Left hindlimb (tissue), 1 donor: Measurements from ENCODE around the gene WNT4.

ENCODE experiments used
- DNase-seq: peaks from one replicate; pipeline ENCODE4 v3.0.0-alpha.2; 2018

The WNT4 gene

DNA sequence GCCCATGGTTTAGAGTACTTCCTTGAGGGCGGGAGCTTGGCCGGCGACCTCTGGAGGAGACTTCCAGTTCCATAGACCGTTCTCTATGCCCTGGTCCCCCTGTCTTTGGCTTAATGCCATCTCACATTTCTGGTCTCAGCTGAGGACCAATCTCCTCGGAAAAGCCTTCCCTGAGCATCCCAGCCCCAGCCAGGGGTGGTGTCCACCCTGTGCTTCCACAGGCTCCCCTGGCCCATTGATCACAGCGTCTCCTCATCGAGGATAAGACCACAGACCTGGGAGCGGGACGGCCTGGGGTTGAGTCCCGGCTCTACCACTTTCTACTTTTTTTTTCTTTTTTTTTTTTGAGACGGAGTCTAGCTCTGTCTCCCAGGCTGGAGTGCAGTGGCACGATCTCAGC lies 14.5 kb downstream of the WNT4 start:
- no peak for DNase-seq

DNA sequence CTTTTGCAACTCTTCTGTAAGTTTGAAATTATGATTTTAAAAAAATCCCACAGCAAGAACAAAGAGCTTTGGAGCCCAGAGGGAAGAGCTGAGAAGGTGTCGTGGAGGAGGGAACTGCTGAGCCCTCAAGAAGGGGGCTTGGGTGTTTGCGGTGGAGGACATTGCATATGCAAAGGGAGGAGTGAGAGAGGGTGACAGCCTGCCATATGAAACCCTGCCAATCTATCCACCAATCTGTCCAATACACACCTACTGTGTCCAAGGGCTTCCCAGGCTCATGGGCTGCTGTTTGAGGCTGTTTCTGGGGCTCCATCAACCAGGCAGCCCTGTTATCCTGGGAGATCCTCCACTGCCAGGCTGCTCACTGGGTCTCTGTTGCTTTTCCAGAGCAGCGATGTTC lies 15.2 kb downstream of the WNT4 start:
- DNase-seq = no peak

- DNase-seq = no peak
These were observed 15.6 kb downstream of the WNT4 start for GRCh38 chr1:22127248-22127647.

GRCh38 chr1:22126531-22126930 lies 16.4 kb downstream of the WNT4 start:
- DNase-seq = no peak

DNA sequence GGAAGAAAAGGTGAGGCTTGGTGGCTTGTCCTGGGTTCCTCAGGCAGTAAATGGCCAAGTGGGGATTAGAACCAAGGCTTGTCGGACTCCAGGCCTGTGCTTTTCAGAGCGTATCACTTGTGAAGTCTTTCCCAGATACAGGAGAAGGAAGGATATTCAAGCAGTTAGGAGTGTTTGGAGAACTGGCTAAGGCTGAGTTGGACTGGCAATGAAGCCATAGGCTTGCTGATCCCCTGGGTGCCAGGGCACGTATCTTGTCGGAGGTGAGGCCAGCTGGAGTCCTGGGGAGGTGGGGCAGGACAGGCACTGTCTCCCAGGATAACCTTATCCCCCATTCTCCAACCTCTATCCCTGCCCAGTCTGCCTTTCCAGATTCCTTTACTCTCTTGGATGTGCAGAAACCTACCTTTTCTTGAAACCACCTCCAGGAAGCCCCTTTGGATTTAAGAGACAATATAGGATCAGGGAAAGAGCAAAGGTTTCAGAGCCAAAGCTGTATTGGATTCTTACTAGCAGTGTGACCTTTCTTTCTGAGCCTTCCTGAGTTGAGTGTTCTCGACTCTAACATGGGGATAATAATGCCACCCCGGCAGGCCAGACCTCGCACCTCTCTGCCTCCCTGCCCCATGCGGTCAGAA lies 18.2 kb downstream of the WNT4 start:
- DNase-seq = no peak

DNA sequence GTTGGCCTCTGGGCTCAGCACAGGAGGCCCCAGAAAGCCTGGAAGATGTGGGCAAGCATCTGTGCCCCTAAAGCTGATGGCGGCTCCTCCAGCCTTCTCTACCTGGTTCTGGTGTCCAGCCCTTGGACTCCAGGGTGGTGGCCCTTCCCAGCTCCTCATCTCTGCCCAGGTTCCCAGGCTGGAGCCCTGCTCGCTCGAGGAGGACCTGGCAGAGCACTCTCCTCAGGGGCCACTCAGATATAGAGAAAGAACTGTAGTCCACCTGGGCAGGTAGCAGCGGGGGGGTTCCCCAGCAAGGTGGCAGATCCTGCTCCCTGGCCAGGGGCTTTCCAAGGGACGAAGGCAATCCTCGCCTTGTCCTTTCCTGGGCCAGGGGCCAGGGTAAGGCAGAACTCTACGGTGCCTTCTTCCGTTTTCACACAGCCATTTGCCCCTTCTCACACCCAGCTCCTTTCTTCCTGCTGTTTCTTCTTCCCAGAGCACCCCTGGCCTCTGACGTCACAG lies 18.9 kb downstream of the WNT4 start:
- no peak for DNase-seq

- DNase-seq = no peak
These were observed 19.9 kb downstream of the WNT4 start for GRCh38 chr1:22123071-22123390.

DNA sequence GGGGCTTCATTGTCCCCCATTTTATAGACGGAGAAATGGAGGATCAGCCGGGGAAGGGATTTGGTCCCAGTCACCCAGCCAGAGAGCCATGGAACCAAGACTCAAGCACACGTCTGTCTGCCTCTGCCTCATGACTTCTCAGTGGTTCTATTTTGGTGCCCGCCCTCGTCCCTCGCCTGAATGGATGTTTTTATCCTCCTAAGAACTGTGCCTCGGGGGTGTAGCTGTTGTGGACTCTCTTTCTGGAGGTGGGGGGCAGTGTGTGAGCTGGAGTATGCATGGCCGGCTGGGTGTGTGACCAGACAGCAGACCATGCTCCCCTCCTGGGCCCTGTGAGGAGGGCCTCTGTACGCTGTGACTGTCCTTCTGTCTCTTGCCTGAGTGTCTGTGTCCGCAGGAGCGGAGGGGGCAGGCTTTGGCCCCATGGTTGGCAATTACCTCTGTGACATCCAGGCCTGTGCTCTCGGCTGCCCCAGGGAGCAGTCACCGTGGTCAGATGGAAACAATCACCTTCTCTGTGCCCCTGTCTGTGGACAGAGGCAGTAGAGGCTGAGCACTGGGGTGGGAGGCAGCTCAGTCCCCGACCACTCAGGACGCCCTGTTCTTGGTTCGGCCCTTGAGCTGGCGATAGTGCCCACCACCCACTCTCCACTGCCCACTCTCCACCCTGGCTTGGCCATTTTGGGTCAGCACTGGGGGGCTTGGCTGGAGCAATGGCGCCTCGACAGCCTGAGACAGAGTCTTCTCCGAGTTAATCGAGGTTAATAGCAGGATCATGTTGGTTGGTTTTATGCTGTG lies 20.4 kb downstream of the WNT4 start:
- no peak for DNase-seq

GRCh38 chr1:22121421-22121911 lies 21.4 kb downstream of the WNT4 start:
- no peak for DNase-seq

DNA sequence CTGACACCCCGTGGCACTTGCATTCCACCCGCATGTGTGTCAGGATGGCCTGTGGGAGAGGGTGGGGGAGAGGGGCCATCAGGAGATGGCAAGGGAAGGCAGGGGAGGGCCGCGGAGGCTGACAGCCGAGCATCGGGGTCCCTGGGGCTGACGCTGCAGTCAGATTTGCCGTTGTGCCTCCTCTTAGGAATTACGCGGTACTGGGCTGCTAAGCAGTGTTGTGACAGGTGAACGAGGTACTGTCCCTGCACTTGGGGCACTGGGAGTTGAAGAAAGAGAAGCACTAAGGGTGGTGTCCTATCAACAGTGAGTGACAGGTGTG lies 22.5 kb downstream of the WNT4 start:
- no peak for DNase-seq

GRCh38 chr1:22119626-22120468 lies 23.1 kb downstream of the WNT4 start:
- no peak for DNase-seq

DNA sequence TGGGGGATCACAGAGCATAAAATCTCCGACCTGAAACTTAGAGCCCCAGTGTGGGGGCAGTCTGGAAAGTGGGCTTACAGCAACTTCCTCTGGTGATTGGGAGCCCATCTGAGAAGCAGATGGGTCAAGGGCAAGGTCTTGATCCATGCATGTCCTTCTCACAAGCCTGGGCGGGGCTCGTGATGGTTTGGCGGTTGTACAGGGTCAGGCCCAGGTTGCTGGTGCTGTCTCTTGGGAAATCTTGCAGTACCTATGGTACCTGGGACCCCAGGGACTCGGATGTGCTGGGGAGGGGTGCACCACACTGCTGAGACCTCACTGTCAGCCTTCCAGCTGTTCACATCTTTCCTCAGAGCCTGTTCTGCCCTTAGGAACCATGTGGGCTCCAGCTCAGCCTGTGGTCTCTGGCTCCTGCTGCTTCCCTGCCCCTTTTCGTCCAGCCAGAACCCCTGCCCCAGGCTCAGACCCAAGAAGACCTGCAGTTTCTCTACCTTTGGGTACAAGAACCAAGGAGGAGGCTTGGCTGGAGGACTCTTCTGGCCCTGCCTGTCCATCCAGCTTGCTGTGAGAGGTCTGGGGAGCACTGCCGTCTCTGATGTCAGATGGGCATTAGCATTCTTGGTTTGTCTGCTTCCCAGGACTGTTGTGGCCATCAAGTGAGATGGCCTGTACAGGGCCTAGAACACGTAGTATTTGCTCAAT lies 24.5 kb downstream of the WNT4 start:
- DNase-seq = no peak

DNA sequence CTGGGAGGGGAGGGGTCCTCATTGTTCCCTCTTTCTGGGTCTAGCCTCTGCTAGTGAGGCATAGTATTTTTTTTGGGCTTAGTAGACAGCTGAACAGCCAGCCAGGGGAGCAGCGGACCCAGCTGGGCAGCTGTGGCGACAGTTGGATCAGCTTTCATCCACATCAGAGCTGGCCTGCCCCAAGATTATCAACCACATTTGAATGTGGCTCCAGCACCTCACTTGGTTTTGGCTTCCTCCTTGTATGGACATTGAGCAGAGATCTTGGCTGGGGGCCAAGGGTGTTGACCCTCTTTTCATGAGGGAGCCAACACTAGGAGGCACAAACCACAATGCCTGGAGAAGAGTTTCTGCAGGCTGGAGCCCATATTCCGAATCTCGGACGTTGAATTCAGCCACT lies 25.0 kb downstream of the WNT4 start:
- no peak for DNase-seq

GRCh38 chr1:22117238-22117637 lies 25.7 kb downstream of the WNT4 start:
- no peak for DNase-seq

DNA sequence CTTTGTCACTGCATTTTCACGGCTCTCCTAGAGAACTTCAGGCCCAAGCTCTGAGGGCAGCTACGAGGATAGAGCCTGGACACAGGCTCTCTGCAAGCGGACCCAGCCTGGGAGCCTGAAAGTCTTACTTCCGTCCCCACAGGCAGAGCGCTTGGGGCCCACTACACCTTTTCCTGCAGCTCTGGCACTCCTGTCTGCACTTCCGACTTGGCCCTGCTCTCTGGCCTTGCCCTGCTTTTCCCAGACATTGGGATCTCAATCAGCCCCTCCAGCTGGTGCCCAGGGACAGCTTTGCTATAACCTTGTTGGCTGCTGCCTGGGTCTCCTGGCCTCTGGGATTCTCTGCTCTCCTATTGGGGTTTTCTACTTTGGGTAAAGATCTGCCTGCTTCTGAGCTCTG lies 27.6 kb downstream of the WNT4 start:
- DNase-seq = no peak

DNA sequence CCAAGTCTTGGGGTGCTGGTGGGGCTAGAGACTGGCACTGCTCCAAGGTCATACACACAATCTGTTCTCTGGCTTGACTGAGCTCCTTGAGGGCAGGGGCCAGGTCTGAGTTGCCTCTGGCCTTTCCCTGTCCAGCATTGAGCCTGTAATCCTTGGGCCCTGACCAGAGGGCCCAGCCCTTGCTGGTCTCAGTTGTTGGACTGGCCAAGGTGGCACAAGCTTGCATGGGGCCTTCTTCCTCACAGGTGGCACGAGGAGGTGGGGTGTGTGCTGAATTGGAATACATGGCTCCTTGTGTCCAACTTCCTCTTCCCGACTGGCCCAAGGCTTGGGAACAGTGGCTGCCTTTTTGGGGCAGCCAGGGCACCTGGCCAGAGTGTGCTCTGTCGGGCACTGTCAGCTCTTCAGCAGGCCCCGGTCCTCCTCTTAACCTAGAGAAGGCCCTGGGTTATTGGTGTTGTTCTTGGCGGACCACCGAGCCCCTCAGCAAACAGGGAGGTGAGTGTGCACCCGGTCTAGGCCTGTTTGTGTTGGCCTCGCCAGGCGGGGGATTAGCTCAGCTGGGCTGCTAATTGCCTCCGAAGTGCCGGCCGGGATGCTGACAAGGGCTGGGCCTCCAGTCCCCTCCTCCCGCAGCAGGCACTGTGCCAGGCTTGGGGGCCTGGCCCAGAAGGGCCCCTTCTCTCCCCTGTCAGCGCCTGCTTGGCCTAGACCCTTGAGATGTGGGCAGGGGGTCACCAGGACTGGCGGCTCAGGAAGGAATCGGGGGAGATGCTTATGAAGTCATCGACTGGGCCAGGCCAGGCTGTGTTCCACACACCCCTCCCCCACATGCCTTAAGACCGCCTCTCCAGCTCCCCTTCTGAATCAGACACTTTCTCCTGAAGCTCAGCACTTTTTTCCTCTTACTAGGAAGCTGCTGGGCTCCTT lies 28.5 kb downstream of the WNT4 start:
- peak; percentile 89 for DNase-seq

- DNase-seq = no peak
These were observed 30.3 kb downstream of the WNT4 start for GRCh38 chr1:22112554-22112953.

DNA sequence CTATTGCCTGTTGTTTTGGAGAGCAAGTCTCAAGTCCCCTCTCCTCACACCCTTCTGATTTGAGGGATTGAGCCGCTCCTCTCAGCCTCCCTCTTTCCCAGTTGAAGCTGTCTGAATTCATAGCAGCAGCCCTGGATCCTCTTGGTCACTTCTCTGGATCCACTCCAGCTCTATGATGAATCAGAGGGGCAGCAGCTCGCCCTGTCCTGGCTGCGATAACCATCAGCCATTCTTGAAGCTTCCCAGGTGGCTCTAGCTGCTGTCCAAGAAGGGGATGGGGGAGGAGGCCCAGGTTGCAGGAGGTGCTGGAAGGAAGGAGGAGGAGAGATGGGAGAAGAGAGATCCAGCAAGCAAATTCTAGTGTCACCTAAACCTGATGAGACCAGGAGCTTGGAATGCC lies 31.3 kb downstream of the WNT4 start:
- no peak for DNase-seq

DNA sequence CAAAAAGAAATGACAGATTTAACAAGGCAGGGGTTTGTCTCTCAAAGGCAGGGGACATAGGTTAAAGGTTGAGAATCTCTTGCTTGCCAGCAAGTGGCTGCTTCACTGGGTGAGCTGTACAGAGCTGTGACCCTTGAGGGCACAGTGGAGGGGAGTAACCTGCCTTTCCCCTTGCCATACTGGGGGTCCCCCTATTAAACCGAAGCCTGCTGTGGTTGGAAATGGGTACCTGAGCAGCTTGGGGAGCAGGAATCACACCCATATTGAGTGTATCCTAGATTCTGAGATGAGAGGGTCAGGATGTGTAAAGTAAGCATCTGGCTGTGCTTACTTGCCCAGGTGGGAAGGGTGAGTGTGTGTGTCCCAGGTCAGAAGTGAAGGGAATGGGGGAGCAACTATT lies 31.8 kb downstream of the WNT4 start:
- DNase-seq = no peak

- no peak for DNase-seq
These were observed 32.9 kb downstream of the WNT4 start for GRCh38 chr1:22110016-22110415.

DNA sequence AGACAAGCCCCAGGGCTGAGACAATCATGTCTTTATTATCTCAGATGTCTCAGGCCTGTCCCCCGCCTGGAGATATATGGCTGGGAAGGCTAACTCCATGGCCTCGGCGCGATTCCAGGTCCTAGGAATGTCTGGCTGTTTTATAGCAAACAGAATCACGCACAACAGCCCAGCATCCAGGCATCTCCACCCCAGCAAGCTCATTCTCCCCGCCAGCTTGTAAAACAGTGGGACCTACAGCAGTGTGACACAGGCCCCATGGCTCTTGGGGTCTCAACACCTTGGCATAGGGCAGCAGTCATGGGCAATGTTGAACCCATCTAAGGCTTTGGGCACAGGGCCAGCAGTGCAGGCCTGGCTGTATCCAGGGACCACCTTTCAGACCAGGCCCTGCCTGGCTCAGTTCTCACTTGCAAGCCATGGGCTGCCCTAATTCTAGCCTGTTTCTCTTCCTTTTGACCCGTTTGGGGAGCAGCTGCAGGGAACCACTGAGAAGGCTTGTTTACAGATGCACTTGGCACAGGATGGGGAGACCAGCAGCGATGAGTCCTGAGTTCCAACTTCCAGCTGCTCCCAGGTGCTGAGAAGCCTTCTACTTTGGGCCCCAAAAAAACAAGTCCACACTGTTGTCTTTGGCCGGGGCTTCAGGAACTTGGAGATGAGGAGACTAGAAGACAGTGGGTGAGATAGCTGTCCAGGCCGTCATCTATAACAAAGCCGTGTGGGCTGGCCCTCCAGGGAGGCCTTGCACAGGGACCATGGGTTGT lies 34.4 kb downstream of the WNT4 start:
- DNase-seq = no peak
